Brain microvascular endothelial cell (primary cell): ENCODE results near the gene NUP107.

Source experiments
- DNase-seq: peaks from one replicate; pipeline ENCODE4 v3.0.0-alpha.2; 2020
- H3K27ac ChIP-seq: fragments of 250-450 bp; sonication (Bioruptor Pico); 2 replicates; pipeline ENCODE4 v1.5.1; 2020; ENCODE audit warnings: mild to moderate bottlenecking, moderate library complexity
- H3K27me3 ChIP-seq: fragments of 250-450 bp; sonication (Bioruptor Pico); replicated peaks from 2 replicates; pipeline ENCODE4 v1.5.1; 2020; ENCODE audit warnings: mild to moderate bottlenecking
- H3K36me3 ChIP-seq: fragments of 250-450 bp; sonication (Bioruptor Pico); replicated peaks from 2 replicates; pipeline ENCODE4 v1.5.1; 2020; ENCODE audit warnings: mild to moderate bottlenecking
- H3K4me3 ChIP-seq: 2 replicates; pipeline ENCODE4 v1.5.1; 2011; ENCODE audit warnings: low read depth, mild to moderate bottlenecking, control low read depth, low read length, moderate library complexity
- in situ Hi-C: cut with HindIII; loops from 2 replicates; pipeline ENCODE4 v1.10.0; 2017; ENCODE audit warnings: low sequenced_read_pairs, low pct_ligation_motif_present
- TF ChIP-seq, protein P1 (sequence below): IDR thresholded peaks from 2 replicates; pipeline ENCODE4 v1.5.1; 2011; ENCODE audit warnings: low read depth, mild to moderate bottlenecking, moderate library complexity, low read length, control low read depth, inconsistent platforms; ENCODE audit errors: missing control alignments

The NUP107 gene

DNA sequence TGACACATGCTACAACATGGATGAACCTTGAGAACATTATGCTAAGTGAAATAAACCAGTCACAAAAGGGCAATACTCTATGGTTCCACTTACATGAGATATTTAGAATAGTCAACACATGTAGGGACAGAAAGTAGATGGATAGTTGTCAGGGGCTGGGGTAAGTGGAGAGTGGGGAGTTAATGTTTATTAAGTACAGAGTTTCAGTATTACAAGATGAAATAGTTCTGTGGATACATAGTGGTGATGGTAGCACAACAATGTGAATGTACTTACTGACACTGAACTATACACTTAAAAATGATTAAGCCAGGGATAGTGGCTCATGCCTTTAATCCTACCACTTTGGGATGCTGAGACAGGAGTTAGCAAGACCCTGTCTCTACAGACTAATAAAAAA lies 8.7 kb downstream of the NUP107 start:
- peaks cover 29% of the 10 kb centered on the region for H3K36me3 ChIP-seq
- H3K27ac ChIP-seq: no peak overlapping the region
- DNase-seq: no peak
- TF ChIP-seq, protein P1, sequence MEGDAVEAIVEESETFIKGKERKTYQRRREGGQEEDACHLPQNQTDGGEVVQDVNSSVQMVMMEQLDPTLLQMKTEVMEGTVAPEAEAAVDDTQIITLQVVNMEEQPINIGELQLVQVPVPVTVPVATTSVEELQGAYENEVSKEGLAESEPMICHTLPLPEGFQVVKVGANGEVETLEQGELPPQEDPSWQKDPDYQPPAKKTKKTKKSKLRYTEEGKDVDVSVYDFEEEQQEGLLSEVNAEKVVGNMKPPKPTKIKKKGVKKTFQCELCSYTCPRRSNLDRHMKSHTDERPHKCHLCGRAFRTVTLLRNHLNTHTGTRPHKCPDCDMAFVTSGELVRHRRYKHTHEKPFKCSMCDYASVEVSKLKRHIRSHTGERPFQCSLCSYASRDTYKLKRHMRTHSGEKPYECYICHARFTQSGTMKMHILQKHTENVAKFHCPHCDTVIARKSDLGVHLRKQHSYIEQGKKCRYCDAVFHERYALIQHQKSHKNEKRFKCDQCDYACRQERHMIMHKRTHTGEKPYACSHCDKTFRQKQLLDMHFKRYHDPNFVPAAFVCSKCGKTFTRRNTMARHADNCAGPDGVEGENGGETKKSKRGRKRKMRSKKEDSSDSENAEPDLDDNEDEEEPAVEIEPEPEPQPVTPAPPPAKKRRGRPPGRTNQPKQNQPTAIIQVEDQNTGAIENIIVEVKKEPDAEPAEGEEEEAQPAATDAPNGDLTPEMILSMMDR: no peak
- in situ Hi-C loops: no loop called here
- H3K4me3 ChIP-seq: no peak overlapping the region
- no peaks in the 10 kb centered on the region for H3K27me3 ChIP-seq

DNA sequence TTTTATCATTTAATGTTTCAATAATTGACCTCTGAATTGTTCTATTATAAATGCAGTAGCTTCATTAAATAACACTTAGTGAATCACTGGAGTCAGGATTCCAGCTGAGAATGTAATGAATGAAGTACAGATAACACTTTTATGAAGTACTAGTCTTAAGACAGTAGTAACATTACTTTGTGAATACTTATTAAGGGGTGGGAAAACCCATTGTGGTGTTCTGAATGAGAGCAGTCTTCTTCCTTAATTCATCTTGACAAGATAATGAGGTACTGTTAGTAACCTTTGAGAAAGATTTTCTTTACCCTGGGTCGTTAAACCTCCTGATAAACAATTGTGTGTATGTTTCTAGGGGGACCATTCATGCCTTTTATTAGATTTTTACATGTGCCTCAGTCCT lies 12.7 kb downstream of the NUP107 start:
- no peak for DNase-seq
- H3K27me3 ChIP-seq: no peaks in the 10 kb centered on the region
- no peak overlapping the region for H3K27ac ChIP-seq
- in situ Hi-C loops: no loop called here
- TF ChIP-seq, protein P1: no peak
- H3K36me3 ChIP-seq: peaks cover 22% of the 10 kb centered on the region
- no peak overlapping the region for H3K4me3 ChIP-seq

DNA sequence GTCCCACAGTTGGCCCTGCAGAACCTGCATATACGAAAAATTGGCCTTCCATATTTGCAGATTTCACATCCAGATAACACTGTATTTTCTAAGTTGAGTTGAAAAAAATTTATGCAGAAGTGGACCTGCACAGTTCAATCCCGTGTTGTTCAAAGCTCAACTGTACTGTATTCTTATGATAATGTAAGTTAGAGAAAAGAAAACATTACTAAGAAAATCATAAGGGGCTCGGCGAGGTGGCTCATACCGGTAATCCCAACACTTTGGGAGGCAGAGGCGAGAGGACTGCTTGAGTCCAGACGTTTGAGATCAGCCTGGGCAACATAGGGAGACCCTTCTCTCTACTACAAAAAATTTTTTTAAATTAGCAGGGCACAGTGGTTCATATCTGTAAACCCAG lies 41.0 kb downstream of the NUP107 start:
- Histone ChIP-seq H3K27me3 (no peaks in the 10 kb centered on the region), H3K4me3 (no peak overlapping the region), H3K36me3 (peaks cover 12% of the 10 kb centered on the region), H3K27ac (no peak overlapping the region)
- TF ChIP-seq, protein P1: no peak
- DNase-seq: no peak
- in situ Hi-C loops: no loop called here

DNA sequence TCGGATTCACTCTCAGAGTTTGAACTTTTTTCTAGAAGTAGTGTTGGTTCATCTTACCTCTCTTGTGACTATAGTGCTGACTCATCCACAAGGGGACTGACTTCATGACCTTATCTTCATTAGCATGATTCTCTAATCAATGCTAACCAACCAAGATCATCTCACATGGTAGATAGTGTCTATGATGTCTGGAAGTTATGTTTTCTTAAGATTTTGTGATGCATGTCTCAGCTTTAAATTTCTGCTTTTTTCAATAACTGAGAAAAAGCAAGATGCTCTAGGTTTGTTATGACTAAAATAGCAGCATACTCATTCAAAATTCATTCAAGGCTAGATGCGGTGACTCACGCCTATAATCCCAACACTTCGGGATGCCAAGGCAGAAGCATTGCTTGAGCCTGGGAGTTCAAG lies 46.9 kb downstream of the NUP107 start:
- no peak overlapping the region for H3K4me3 ChIP-seq
- peak overlapping the region; percentile 39 for H3K27ac ChIP-seq
- no peaks in the 10 kb centered on the region for H3K27me3 ChIP-seq
- peak; percentile 81 for DNase-seq
- TF ChIP-seq, protein P1: no peak
- peaks cover 10% of the 10 kb centered on the region for H3K36me3 ChIP-seq
- in situ Hi-C loops: no loop called here

DNA sequence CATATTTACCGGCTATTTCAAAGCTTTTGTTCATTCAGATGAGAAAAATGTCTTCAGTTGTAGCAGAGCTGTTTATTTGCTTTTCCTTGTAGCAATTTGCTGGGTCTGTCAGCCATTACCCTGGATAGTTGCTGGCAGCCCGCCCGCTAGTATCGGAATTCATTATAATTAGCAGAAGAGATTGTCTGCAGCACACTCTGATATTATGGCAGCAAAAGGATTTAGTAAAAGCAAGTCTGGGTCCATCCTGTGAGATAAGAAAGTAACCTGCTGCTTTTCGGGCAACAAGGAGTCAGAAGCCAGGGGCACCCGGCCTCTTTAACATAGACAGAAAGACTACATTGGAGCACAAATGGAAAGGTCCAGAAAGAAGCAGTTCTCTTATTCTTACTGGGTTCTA lies 53.1 kb downstream of the NUP107 start:
- no peak for DNase-seq
- Histone ChIP-seq H3K36me3 (peaks cover 6% of the 10 kb centered on the region), H3K27ac (no peak overlapping the region), H3K4me3 (no peak overlapping the region), H3K27me3 (no peaks in the 10 kb centered on the region)
- TF ChIP-seq, protein P1: no peak
- in situ Hi-C loops: no loop called here

DNA sequence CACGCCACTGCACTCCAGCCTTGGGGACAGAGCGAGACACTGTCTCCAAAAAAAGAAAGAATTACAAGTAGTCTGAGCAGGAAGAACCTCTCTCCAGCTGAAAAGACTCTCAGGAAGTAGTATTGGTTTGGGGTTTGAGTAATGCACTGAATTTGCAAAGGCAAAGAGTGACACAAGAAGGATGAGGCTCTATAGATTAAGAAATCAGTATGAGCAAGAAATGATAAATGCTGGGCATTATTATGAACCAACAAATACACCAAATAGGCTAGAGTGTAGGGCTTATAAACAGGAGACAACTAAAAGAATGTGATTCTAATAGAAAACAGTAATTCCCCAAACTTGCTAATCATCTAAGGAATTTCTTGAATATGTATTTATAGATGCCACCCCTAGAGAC lies 56.6 kb downstream of the NUP107 start:
- H3K36me3 ChIP-seq: no peaks in the 10 kb centered on the region
- H3K27me3 ChIP-seq: no peaks in the 10 kb centered on the region
- in situ Hi-C loops: no loop called here
- no peak for DNase-seq
- TF ChIP-seq, protein P1: no peak
- H3K4me3 ChIP-seq: no peak overlapping the region
- no peak overlapping the region for H3K27ac ChIP-seq
